T-helper 1 cell treated with Interleukin-12 subunit alpha and Interleukin-12 subunit beta and Interleukin-4 antibody, amounts not matched to agents 30 μg/mL and 1 μg/mL, for 36 hours (primary cell): ENCODE measurements around the gene ENSA.
"Not testable (repeated sequence)": the region's sequence is repeated elsewhere in the genome, so short reads cannot be mapped to it uniquely, and the experiment has no call there.

Experiments used
- H3K27ac Mint-ChIP-seq: one replicate; pipeline ENCODE4 v1.8.0; 2021; ENCODE audit warnings: mild to moderate bottlenecking, mixed read lengths
- H3K27me3 Mint-ChIP-seq: one replicate; pipeline ENCODE4 v1.8.0; 2021; ENCODE audit warnings: low read depth, mixed read lengths
- H3K36me3 Mint-ChIP-seq: one replicate; pipeline ENCODE4 v1.8.0; 2021; ENCODE audit warnings: low read depth, mixed read lengths
- H3K4me1 Mint-ChIP-seq: one replicate; pipeline ENCODE4 v1.8.0; 2021; ENCODE audit warnings: low read depth, mixed read lengths
- H3K4me3 Mint-ChIP-seq: one replicate; pipeline ENCODE4 v1.8.0; 2021; ENCODE audit warnings: mild to moderate bottlenecking, moderate library complexity, mixed read lengths
- H3K9me3 Mint-ChIP-seq: one replicate; pipeline ENCODE4 v1.8.0; 2021; ENCODE audit warnings: mixed read lengths

Gene ENSA

DNA sequence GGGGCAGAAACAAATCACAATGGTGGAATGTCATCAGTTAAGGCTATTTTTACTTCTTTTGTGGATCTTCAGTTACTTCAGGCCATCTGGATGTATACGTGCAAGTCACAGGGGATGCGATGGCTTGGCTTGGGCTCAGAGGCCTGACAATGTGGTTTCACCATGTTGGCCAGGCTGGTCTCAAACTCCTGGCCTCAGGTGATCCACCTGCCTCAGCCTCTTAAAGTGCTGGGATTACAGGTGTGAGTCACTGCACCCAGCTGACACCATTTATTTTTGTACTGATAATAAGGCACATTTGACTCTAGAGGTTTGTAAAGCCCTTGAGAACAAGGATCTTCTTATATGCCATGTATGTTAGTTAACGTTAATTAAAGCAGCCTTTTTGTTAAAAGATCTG lies 48.4 kb downstream of the ENSA start:
- H3K36me3 Mint-ChIP-seq = peaks cover 40% of the 10 kb centered on the region
- not testable (repeated sequence) for H3K9me3 Mint-ChIP-seq, H3K27me3 Mint-ChIP-seq
- peaks cover 21% of the 10 kb centered on the region for H3K4me1 Mint-ChIP-seq
- peak overlapping the region; percentile 100 for H3K4me3 Mint-ChIP-seq
- H3K27ac Mint-ChIP-seq = peak overlapping the region; percentile 86

DNA sequence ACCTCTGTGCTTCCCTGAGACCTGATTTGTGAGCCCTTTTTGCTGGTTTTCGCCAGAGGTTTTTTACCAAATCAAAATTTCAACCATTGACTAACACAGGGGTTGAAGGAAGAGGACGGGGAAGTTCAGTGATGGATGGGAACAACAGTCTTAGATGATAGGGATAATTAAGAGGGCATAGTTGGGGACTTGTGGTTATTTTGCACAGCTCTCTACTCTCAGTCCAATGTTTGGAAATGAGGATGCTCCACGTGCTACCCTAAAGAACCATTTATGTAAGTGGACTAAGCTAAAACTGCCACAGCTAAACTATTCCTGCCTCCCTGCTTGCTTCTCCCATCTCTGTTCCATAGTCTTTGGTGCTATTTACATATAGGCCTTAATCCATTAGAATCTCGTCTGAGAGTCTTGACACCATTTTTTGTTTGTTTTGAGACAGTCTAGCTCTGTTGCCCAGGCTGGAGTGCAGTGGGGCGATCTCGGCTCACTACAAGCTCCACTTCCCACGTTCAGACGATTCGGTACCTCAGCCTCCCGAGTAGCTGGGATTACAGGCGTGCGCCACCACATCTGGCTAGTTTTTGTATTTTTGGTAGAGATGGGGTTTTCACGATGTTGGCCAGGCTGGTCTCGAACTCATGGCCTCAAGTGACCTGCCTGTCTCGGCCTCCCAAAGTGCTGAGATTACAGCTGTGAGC lies 49.3 kb downstream of the ENSA start:
- Mint-ChIP-seq H3K36me3 (peaks cover 44% of the 10 kb centered on the region), H3K9me3 (no peaks in the 10 kb centered on the region), H3K27me3 (no peaks in the 10 kb centered on the region), H3K4me1 (peaks cover 24% of the 10 kb centered on the region), H3K4me3 (peak overlapping the region; percentile 100), H3K27ac (peak overlapping the region; percentile 86)

DNA sequence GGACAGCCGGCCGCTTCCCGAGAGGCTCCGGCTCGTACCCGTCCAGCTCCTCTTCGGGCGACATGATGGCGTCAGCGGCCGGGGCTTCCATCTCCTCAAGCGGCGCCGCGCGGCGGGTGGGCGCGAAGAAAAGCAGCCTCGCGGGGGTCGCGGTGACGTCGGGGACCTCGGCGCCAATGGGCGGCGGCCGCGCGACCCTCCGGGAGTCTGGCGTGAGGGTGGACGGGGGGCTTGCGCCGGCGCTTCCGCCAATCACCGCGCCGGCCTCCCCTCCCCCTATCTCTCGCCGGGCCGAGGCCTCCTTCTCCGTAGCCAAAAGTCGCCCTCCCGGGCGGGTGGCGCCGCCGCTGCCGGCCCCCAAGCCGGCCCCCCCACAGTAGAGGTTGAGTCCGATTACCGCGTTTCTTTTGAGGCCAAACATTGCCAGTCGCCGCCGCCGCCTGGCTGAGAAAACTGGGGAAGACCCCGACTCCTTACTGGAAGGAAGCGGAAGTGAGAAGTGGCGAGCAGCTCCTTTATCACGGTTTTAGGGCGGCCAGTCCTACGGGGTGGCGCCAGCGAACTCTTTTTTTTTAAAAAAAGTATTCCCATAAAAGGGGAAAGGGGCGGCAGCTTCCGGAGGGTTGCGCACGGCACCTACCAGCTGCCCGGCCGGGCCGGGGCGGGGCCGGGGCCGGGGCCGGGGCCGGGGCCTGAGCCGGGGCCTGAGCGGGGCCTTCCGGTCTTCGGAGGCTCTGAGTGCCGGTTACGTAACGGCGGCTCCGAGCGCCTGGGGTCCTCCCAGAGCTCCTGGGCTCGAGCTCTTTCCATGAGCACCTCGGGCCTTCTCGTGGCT lies 50.1 kb downstream of the ENSA start, which contains the start of gene MCL1:
Gene MCL1, minus strand, starts transcription at position 501 of the 835 bp plus-strand sequence. Its CDS starts 80 bp downstream, at position 421.
- H3K9me3 Mint-ChIP-seq = no peaks in the 10 kb centered on the region
- H3K36me3 Mint-ChIP-seq = peaks cover 52% of the 10 kb centered on the region
- H3K27me3 Mint-ChIP-seq = no peaks in the 10 kb centered on the region
- H3K4me3 Mint-ChIP-seq = peak within 1 kb of the TSS; percentile 100
- H3K27ac Mint-ChIP-seq = peak within 1 kb of the TSS; percentile 98
- peaks cover 31% of the 10 kb centered on the region for H3K4me1 Mint-ChIP-seq

DNA sequence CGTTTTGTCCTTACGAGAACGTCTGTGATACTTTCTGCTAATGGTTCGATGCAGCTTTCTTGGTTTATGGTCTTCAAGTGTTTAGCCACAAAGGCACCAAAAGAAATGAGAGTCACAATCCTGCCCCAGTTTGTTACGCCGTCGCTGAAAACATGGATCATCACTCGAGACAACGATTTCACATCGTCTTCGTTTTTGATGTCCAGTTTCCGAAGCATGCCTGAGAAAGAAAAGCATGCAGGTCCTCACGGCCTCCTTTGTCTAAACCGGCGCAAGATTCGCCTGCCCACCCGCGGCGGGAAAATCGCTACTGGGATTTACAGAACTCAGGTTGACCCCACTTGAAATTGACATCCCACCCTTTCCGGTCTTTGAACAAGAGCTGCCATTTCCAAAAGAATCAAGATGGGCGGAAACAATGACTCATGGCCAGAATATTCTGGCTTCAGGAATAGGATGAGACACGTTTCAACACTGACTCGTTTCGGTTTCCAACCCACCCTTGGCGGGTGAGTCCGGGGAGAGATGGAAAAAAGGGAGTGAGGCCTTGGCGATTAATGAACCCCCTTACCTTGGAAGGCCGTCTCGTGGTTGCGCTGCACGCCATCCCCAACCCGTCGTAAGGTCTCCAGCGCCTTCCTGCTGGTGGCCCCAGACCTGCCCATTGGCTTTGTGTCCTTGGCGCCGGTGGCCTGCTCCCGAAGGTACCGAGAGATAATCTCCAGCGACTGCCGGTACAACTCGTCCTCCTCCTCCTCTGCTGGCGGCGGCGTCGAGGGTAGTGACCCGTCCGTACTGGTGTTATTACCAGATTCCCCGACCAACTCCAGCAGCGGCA lies 50.9 kb downstream of the ENSA start:
- Mint-ChIP-seq H3K9me3 (no peaks in the 10 kb centered on the region), H3K4me3 (peak overlapping the region; percentile 100), H3K27ac (peak overlapping the region; percentile 96), H3K36me3 (peaks cover 59% of the 10 kb centered on the region), H3K4me1 (peaks cover 31% of the 10 kb centered on the region), H3K27me3 (no peaks in the 10 kb centered on the region)

DNA sequence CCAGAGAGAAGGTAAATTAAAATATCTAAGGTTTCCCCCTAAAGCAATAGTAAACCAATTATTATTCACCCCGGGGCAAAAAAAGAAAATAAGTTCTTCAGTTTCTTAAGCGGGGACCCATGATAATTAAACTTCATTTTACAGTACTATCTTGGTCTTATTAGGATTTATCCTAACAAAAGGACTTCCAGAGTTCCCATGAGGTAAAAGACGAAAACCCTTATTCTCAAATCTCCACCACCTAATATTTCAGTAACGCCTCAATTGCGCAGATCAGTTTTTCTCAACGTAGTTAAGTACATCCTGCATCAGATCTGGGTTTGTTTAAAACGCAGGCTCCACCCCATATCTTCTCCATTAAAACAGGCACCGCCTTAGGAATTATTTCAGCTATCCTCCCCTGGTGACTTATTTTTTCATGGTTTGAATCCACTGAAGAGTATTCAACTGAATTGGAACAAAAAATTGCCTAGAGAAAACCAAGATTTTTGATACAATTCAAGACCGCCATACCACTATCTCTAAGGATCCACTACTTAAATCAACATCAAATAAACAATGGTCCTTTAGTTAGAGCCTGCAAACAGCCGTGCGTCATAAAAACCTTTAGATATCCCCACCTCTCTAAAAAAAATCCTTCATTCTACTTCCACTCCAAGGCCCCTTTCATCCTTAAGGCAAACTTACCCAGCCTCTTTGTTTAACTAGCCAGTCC lies 51.7 kb downstream of the ENSA start:
- H3K9me3 Mint-ChIP-seq = no peaks in the 10 kb centered on the region
- peaks cover 66% of the 10 kb centered on the region for H3K36me3 Mint-ChIP-seq
- no peaks in the 10 kb centered on the region for H3K27me3 Mint-ChIP-seq
- peak overlapping the region; percentile 96 for H3K27ac Mint-ChIP-seq
- peak overlapping the region; percentile 100 for H3K4me3 Mint-ChIP-seq
- peaks cover 35% of the 10 kb centered on the region for H3K4me1 Mint-ChIP-seq

DNA sequence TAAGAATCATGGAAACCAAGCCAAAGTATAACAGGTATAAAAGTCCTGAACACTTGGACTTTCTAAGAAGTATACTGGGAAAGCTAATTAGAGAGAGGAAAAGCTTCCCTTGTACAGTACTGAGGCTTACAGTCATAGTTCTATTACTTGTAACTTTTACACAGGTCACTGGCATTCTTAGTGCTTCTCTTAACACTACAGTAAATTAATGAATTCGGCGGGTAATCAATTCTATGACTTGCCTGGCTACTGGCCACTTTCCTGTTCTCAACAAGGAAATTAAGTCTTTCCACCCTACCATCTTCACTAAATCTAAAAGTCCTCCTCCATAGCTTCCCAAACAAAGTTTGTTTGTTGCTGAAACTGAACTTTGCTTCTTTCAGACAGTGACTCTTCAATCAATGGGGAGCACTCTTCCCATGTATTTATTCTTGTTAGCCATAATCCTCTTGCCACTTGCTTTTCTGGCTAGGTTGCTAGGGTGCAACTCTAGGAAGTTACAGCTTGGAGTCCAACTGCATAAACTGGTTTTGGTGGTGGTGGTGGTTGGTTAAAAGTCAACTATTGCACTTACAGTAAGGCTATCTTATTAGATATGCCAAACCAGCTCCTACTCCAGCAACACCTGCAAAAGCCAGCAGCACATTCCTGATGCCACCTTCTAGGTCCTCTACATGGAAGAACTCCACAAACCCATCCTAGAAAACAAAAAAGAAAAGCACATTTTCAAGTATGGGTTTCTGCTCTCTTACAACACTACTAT lies 52.4 kb downstream of the ENSA start:
- Mint-ChIP-seq H3K36me3 (peaks cover 70% of the 10 kb centered on the region), H3K9me3 (no peaks in the 10 kb centered on the region), H3K27me3 (no peaks in the 10 kb centered on the region), H3K4me1 (peaks cover 36% of the 10 kb centered on the region), H3K27ac (peak overlapping the region; percentile 96), H3K4me3 (peak overlapping the region; percentile 100)

DNA sequence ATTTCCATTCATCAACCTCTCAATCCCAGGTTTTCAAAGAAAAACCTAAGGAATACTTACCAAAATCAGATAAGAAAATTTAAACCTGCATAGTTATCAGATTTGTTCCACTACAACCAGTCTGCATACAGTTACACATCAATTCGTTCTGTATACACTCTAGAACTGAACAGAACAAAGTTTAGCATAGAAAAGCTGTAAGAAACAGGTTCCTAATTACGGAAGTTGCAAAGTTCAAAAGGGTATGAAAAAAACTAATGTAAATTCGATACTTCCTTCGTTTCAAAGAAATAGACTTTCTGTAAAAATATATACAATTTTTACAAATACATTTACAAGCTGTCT lies 53.1 kb downstream of the ENSA start:
- H3K27ac Mint-ChIP-seq = peak overlapping the region; percentile 96
- H3K4me1 Mint-ChIP-seq = peaks cover 36% of the 10 kb centered on the region
- H3K9me3 Mint-ChIP-seq = no peaks in the 10 kb centered on the region
- peak overlapping the region; percentile 100 for H3K4me3 Mint-ChIP-seq
- H3K36me3 Mint-ChIP-seq = peaks cover 74% of the 10 kb centered on the region
- no peaks in the 10 kb centered on the region for H3K27me3 Mint-ChIP-seq

DNA sequence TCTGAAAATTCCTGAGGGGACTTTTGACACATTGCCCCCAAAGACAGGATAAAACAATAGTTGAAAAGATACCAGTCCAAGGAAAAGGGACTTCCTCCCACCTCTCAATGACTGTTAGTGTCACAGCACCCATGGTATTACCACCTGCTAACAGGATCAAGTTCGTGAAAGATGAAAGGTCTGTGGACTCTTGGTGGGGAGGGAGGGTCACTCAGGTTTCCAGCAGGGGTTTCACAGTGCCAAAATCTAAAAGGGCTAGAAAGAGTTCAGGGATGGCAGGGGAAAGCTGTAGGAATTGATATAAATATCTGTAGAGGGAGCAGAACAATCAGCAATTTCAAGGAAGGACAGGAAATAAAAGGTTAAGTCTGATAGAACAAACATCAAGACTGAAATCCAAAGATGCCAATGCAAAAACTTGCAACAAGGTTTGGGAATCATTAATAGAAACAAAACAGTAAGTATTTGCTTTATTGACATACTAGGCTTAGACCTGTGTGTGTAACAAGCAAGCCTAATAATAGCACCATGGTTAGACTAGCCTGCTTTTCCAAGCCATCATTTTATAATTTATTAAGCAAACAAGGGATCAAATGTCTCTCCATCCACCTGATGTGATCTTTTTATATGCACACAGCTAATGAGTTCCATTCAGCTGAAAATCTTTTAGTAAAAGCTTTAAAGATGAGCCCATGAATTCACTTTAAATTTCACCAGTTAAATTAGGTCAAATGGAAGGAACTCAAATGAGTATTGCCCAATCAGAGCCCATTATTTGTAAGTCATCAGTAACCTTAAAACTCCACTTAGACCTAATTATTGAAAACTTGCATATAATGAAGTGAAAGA lies 53.7 kb downstream of the ENSA start:
- Mint-ChIP-seq H3K4me1 (peaks cover 38% of the 10 kb centered on the region), H3K4me3 (peak overlapping the region; percentile 100), H3K36me3 (peaks cover 80% of the 10 kb centered on the region), H3K27me3 (no peaks in the 10 kb centered on the region), H3K9me3 (no peaks in the 10 kb centered on the region), H3K27ac (peak overlapping the region; percentile 96)

DNA sequence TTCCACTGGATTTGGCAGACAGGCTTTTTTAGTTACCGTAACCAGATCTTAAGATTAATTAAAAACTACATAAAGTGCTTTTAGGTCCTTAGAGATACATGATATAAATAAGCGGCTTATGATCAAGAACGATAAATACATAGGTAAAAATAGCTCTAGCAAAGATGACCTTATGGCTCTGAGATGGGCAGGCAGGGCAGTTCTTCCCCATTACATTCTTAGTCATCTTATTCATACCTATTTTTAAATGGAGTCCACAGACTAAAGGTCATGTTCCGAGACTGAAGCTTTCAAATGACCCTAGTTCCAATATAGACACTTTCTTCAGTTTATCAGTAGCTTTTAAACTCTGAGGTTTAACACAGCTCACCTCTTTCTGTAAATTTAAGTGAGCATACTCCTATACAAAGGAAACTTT lies 54.3 kb downstream of the ENSA start:
- Mint-ChIP-seq H3K9me3 (no peaks in the 10 kb centered on the region), H3K4me3 (peak overlapping the region; percentile 100), H3K27ac (peak overlapping the region; percentile 96), H3K27me3 (no peaks in the 10 kb centered on the region), H3K36me3 (peaks cover 84% of the 10 kb centered on the region), H3K4me1 (peaks cover 37% of the 10 kb centered on the region)

DNA sequence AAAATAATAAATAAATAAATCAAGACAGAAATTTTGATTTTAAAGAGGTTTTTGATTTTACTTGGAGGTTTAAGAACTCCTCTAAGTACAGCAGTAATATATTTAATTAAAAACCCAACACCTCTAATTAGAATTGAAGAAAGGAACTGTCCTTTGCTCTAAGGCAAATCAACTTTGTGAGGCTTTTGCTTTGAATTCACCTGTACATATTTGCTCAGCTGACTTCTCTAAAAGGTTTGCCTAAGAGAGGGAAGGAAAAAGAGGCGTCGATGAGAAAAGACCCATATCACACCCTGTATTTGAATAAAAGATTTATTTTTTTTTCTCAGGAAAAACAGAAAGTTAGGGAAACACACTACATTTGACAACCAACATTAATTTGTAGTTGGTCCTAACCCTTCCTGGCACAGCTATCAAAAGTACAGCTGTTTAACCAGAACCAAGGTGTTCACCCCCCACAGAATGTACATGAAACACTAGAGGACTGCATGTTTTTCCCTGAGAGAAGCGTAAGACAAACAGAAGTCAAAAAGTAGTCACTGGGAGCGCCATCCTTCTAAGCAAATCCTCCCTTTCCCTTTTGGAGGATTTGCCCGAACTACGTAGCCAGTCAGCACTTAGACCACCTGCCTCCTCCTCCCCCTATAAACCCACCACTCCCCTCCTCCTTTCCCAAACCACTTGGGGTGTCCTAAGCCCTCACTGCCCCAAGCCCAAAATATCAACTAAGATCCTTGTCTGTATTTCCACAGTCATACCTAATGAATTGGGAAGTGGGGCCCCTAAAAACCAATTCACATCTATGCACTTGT lies 54.9 kb downstream of the ENSA start:
- peaks cover 40% of the 10 kb centered on the region for H3K4me1 Mint-ChIP-seq
- no peaks in the 10 kb centered on the region for H3K9me3 Mint-ChIP-seq
- H3K4me3 Mint-ChIP-seq = peak overlapping the region; percentile 100
- H3K27ac Mint-ChIP-seq = peak overlapping the region; percentile 96
- no peaks in the 10 kb centered on the region for H3K27me3 Mint-ChIP-seq
- peaks cover 90% of the 10 kb centered on the region for H3K36me3 Mint-ChIP-seq

DNA sequence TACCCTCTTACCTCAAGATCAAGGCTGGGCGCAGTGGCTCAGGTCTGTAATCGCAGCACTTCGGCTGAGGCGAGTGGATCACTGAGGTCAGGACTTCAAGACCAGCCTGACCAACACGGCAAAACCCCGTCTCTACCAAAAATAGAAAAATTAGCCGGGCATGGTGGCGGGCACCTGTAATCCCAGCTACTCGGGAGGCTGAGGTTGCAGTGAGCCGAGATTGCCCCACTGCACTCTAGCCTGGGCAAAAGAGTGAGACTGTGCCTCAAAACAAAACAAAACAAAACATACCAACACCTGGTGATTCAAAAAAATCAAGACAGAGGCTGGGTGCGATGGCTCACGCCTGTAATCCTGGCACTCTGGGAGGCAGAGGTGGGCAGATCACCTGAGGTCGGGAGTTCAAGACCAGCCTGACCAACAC lies 55.8 kb downstream of the ENSA start:
- Mint-ChIP-seq H3K36me3 (peaks cover 89% of the 10 kb centered on the region), H3K4me1 (peaks cover 48% of the 10 kb centered on the region), H3K27ac (peak overlapping the region; percentile 91), H3K4me3 (peak overlapping the region; percentile 100)
- not testable (repeated sequence) for H3K27me3 Mint-ChIP-seq, H3K9me3 Mint-ChIP-seq
